Activated naive CD8-positive, alpha-beta T cell treated with anti-CD3 and anti-CD28 coated beads, Interleukin-2, amount 10 ng/mL, durations not matched to agents 7 days and 5 days (primary cell): ENCODE data around the gene OMA1. TPM values are rescaled to one million over a fixed set of nuclear protein-coding genes. Genes with fewer than 3 reads are reported as not detected.

Experiments used
- ATAC-seq: fragments of 150-1000 bp; cut with Tn5 transposase; one replicate; pipeline ENCODE4 v1.10.0; 2021; ENCODE audit warnings: low read depth, moderate library complexity
- POLR2A ChIA-PET: fragments of 350-600 bp; sonication (Branson Sonifier 250); formaldehyde crosslinking; loops from one replicate; lab custom pipeline; 2021; ENCODE audit warnings: antibody characterized with exemption; lab: Charles Lee
- DNase-seq: peaks from one replicate; pipeline ENCODE4 v3.0.0; 2021
- H3K27ac Mint-ChIP-seq: one replicate; pipeline ENCODE4 v1.8.0; 2022; ENCODE audit warnings: mild to moderate bottlenecking, mixed read lengths
- H3K27me3 Mint-ChIP-seq: one replicate; pipeline ENCODE4 v1.8.0; 2022; ENCODE audit warnings: mild to moderate bottlenecking, moderate library complexity, mixed read lengths
- H3K36me3 Mint-ChIP-seq: one replicate; pipeline ENCODE4 v1.8.0; 2021; ENCODE audit warnings: mild to moderate bottlenecking, mixed read lengths
- H3K4me1 Mint-ChIP-seq: one replicate; pipeline ENCODE4 v1.8.0; 2021; ENCODE audit warnings: mixed read lengths
- H3K4me3 Mint-ChIP-seq: one replicate; pipeline ENCODE4 v1.8.0; 2022; ENCODE audit warnings: mild to moderate bottlenecking, moderate library complexity, mixed read lengths
- H3K9me3 Mint-ChIP-seq: one replicate; pipeline ENCODE4 v1.8.0; 2021; ENCODE audit warnings: mixed read lengths
- total RNA-seq, 2 experiments: library from RNA; stranded (reverse); gene quantifications; one replicate each; pipeline ENCODE4 v1.2.3, GENCODE V29; 2021

The OMA1 gene
- total RNA-seq, 2 experiments from 2014 or later: 32.0 to 38.8 TPM

GRCh38 chr1:58481962-58482361, 64.6 kb downstream of the OMA1 start:
- POLR2A ChIA-PET: no interaction called here
- Mint-ChIP-seq H3K9me3 (peaks cover 4% of the 10 kb centered on the region), H3K4me1 (peaks cover 5% of the 10 kb centered on the region), H3K27ac (no peak overlapping the region), H3K4me3 (no peak overlapping the region), H3K36me3 (peaks cover 34% of the 10 kb centered on the region), H3K27me3 (no peaks in the 10 kb centered on the region)
- no peak for DNase-seq
- ATAC-seq: no peak

GRCh38 chr1:58480191-58480590, 66.3 kb downstream of the OMA1 start:
- H3K27me3 Mint-ChIP-seq: no peaks in the 10 kb centered on the region
- no peak for ATAC-seq
- POLR2A ChIA-PET: no interaction called here
- no peak overlapping the region for H3K4me3 Mint-ChIP-seq
- H3K36me3 Mint-ChIP-seq: peaks cover 31% of the 10 kb centered on the region
- no peak for DNase-seq
- H3K9me3 Mint-ChIP-seq: peaks cover 4% of the 10 kb centered on the region
- no peak overlapping the region for H3K27ac Mint-ChIP-seq
- no peaks in the 10 kb centered on the region for H3K4me1 Mint-ChIP-seq

- peaks cover 2% of the 10 kb centered on the region for H3K9me3 Mint-ChIP-seq
- POLR2A ChIA-PET: no interaction called here
- H3K27me3 Mint-ChIP-seq: no peaks in the 10 kb centered on the region
- DNase-seq (no peak), ATAC-seq (no peak)
- no peaks in the 10 kb centered on the region for H3K4me1 Mint-ChIP-seq
- H3K4me3 Mint-ChIP-seq: no peak overlapping the region
- peaks cover 19% of the 10 kb centered on the region for H3K36me3 Mint-ChIP-seq
- H3K27ac Mint-ChIP-seq: no peak overlapping the region
Observed at GRCh38 chr1:58477390-58477789, 69.1 kb downstream of the OMA1 start.

- no peaks in the 10 kb centered on the region for H3K27me3 Mint-ChIP-seq
- POLR2A ChIA-PET: no interaction called here
- ATAC-seq (no peak), DNase-seq (no peak)
- peaks cover 1% of the 10 kb centered on the region for H3K9me3 Mint-ChIP-seq
- H3K4me1 Mint-ChIP-seq: no peaks in the 10 kb centered on the region
- peaks cover 14% of the 10 kb centered on the region for H3K36me3 Mint-ChIP-seq
- H3K4me3 Mint-ChIP-seq: no peak overlapping the region
- H3K27ac Mint-ChIP-seq: no peak overlapping the region
Observed at GRCh38 chr1:58476179-58476578, 70.3 kb downstream of the OMA1 start.

- no peak overlapping the region for H3K27ac Mint-ChIP-seq
- no peak overlapping the region for H3K4me3 Mint-ChIP-seq
Observed at GRCh38 chr1:58469476-58469875, 77.0 kb downstream of the OMA1 start.

GRCh38 chr1:58469016-58469415, 77.5 kb downstream of the OMA1 start:
- DNase-seq (no peak), ATAC-seq (no peak)
- Mint-ChIP-seq H3K4me3 (no peak overlapping the region), H3K27me3 (no peaks in the 10 kb centered on the region), H3K9me3 (no peaks in the 10 kb centered on the region), H3K36me3 (peaks cover 2% of the 10 kb centered on the region), H3K4me1 (no peaks in the 10 kb centered on the region), H3K27ac (no peak overlapping the region)
- POLR2A ChIA-PET: no interaction called here

More at GRCh38 chr1:58469476-58469875, 77.0 kb downstream of the OMA1 start:
- POLR2A ChIA-PET: no interaction called here
- H3K27me3 Mint-ChIP-seq: no peaks in the 10 kb centered on the region
- ATAC-seq (no peak), DNase-seq (no peak)
- H3K4me1 Mint-ChIP-seq: no peaks in the 10 kb centered on the region
- peaks cover 2% of the 10 kb centered on the region for H3K36me3 Mint-ChIP-seq
- no peaks in the 10 kb centered on the region for H3K9me3 Mint-ChIP-seq

- Mint-ChIP-seq H3K27ac (no peak overlapping the region), H3K9me3 (no peaks in the 10 kb centered on the region), H3K27me3 (no peaks in the 10 kb centered on the region), H3K4me3 (no peak overlapping the region), H3K4me1 (no peaks in the 10 kb centered on the region), H3K36me3 (peaks cover 2% of the 10 kb centered on the region)
- no peak for DNase-seq
- no peak for ATAC-seq
- POLR2A ChIA-PET: no interaction called here
Observed at GRCh38 chr1:58468612-58469011, 77.9 kb downstream of the OMA1 start.

GRCh38 chr1:58466630-58467241, 79.8 kb downstream of the OMA1 start:
- Mint-ChIP-seq H3K4me3 (no peak overlapping the region), H3K9me3 (no peaks in the 10 kb centered on the region), H3K36me3 (peaks cover 2% of the 10 kb centered on the region), H3K4me1 (no peaks in the 10 kb centered on the region), H3K27me3 (no peaks in the 10 kb centered on the region), H3K27ac (no peak overlapping the region)
- DNase-seq (no peak), ATAC-seq (no peak)
- POLR2A ChIA-PET: no interaction called here

- DNase-seq: no peak
- POLR2A ChIA-PET: no interaction called here
- no peaks in the 10 kb centered on the region for H3K27me3 Mint-ChIP-seq
- no peak overlapping the region for H3K27ac Mint-ChIP-seq
- peaks cover 2% of the 10 kb centered on the region for H3K36me3 Mint-ChIP-seq
- H3K9me3 Mint-ChIP-seq: no peaks in the 10 kb centered on the region
- no peaks in the 10 kb centered on the region for H3K4me1 Mint-ChIP-seq
- ATAC-seq: no peak
- H3K4me3 Mint-ChIP-seq: no peak overlapping the region
Observed at GRCh38 chr1:58465825-58466629, 80.5 kb downstream of the OMA1 start.

- POLR2A ChIA-PET: no interaction called here
- Mint-ChIP-seq H3K27me3 (no peaks in the 10 kb centered on the region), H3K4me1 (no peaks in the 10 kb centered on the region), H3K36me3 (peaks cover 2% of the 10 kb centered on the region), H3K4me3 (no peak overlapping the region), H3K9me3 (no peaks in the 10 kb centered on the region), H3K27ac (no peak overlapping the region)
- ATAC-seq: no peak
- no peak for DNase-seq
Observed at GRCh38 chr1:58465176-58465575, 81.3 kb downstream of the OMA1 start.

GRCh38 chr1:58460469-58460868, 86.1 kb downstream of the OMA1 start:
- POLR2A ChIA-PET: no interaction called here
- Mint-ChIP-seq H3K36me3 (no peaks in the 10 kb centered on the region), H3K27ac (no peak overlapping the region), H3K9me3 (no peaks in the 10 kb centered on the region), H3K27me3 (no peaks in the 10 kb centered on the region), H3K4me3 (no peak overlapping the region), H3K4me1 (no peaks in the 10 kb centered on the region)
- no peak for DNase-seq
- no peak for ATAC-seq

- DNase-seq (no peak), ATAC-seq (no peak)
- no peaks in the 10 kb centered on the region for H3K4me1 Mint-ChIP-seq
- no peak overlapping the region for H3K4me3 Mint-ChIP-seq
- POLR2A ChIA-PET: no interaction called here
- H3K9me3 Mint-ChIP-seq: no peaks in the 10 kb centered on the region
- no peaks in the 10 kb centered on the region for H3K36me3 Mint-ChIP-seq
- H3K27ac Mint-ChIP-seq: no peak overlapping the region
- H3K27me3 Mint-ChIP-seq: no peaks in the 10 kb centered on the region
Observed at GRCh38 chr1:58459911-58460310, 86.6 kb downstream of the OMA1 start.

GRCh38 chr1:58457023-58457635, 89.4 kb downstream of the OMA1 start:
- no peak for ATAC-seq
- Mint-ChIP-seq H3K27me3 (no peaks in the 10 kb centered on the region), H3K27ac (no peak overlapping the region), H3K4me3 (no peak overlapping the region), H3K4me1 (no peaks in the 10 kb centered on the region), H3K9me3 (no peaks in the 10 kb centered on the region), H3K36me3 (no peaks in the 10 kb centered on the region)
- DNase-seq: no peak
- POLR2A ChIA-PET: no interaction called here

- POLR2A ChIA-PET: no interaction called here
- no peak for ATAC-seq
Observed at GRCh38 chr1:58456470-58456869, 90.1 kb downstream of the OMA1 start.

More at GRCh38 chr1:58456470-58456869, 90.1 kb downstream of the OMA1 start:
- Mint-ChIP-seq H3K27ac (no peak overlapping the region), H3K9me3 (no peaks in the 10 kb centered on the region), H3K27me3 (no peaks in the 10 kb centered on the region), H3K36me3 (no peaks in the 10 kb centered on the region), H3K4me1 (no peaks in the 10 kb centered on the region), H3K4me3 (no peak overlapping the region)
- DNase-seq: no peak
